HG02885 (cell line): Measurements from ENCODE around the gene NINL.

ENCODE experiments used
- ATAC-seq: cut with Tn5 transposase; IDR thresholded peaks from one replicate; pipeline ENCODE4 v1.9.1; 2021; ENCODE audit warnings: mild to moderate bottlenecking; ENCODE audit not compliant: unreplicated experiment, poor library complexity

NINL gene

DNA sequence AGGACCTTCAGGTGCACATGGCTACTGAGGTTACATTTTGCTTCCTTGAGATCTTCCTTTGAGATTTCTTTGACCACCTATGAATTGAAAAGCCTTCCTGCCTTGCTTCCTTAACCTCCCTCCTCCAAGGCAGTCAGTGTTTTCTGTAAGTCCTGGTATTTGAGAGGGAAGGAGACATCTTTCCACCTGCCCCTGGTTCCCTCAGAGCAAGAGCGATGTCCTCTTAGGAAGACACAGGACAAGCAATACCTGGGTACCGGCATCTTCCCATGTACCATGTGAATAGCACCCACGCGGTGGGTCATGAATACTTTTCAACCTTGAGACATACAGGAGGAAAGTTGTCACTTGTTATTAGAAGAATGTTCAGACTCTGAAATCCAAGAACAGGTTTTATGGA lies 140.8 kb downstream of the NINL start:
- no peak for ATAC-seq

DNA sequence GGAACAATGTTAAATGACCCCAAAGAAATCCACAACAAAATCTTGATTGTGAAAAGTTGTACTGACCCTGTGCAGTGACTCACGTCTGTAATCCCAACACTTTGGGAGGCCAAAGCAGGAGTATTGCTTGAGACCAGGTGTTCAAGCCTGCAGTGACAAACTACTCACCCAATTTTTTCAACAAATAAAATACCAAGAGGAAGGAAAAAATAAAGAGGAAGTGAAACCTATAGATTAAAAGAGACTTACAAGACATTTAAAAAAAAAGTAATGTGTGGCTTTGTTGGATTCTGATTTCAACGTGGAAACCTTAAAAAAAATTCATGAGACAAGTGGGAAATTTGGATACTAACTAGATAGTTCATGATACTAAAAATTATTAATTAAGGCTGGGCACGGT lies 146.0 kb downstream of the NINL start:
- peak; percentile 67 for ATAC-seq

DNA sequence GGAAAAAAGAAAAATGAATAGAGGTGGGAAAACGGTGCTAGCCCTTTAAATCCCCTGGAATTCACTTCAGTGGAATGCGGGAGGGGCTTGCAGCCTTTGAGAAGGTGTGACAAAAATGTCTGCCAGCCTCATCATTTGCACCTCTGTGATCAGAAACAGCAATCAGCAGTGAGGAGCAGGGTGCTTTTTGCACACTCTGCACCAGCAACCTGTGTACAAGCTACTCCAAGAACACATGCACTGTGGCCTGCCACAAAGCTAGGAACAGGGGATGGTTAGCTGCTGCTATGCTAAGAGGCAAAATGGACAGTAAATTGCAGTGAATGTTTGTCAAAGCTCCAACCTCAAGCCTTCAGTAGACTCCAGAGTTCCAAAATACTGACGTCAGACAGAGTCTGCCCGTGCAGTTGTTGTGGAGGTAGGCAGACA lies 148.2 kb downstream of the NINL start:
- ATAC-seq = no peak

DNA sequence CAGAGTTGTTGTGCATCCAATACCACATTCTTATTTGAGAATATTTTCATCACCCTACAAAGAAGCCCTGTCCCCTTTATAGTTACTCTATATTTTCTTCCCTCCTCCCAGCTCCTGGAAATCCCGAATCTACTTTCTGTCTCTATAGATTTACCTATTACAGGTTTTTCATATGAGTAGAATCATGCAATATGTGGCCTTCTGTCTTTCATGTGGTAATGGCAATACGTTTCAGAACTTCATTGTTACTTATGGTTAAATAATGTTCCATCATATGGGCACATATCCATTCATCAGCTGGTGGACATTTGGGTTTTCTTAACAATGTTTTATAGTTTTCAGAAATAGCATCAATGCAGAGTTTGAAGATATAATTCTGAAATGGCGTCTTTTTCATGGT lies 160.8 kb downstream of the NINL start:
- no peak for ATAC-seq

DNA sequence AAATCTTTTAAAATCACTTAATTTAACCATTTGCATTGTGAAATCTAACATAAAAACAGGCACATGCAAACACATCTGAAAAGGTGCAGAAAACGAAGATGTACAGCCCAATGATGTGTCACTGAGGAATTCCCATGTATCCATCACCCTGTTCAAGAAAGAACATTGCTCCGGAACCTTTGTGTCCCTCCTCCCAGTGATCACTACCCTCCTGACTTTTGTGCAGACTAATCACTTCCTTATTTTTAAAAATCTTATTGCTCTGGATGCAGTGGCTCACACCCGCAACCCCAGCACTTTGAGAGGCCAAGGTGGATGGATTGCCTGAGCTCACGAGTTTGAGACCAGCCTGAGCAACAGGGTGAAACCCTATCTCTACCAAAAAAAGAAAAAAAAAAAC lies 163.3 kb downstream of the NINL start:
- no peak for ATAC-seq

DNA sequence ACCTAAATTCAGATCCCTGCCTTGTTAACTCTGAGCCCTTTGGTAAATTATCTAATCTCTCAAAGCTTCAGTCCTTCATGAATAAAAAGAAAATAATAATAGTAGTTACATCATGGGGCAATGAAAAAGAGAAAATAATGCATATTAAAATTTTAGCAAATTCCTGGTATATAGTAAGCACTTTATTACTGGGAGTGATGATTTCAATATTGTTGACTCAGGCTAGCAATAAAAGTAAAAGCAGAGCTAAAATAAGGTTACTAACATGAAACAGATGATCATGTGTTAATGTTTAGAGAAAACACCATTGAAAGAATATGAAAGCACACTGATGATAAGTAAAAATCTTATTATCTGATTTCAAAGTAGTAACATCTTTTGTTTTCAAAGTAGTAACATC lies 164.2 kb downstream of the NINL start:
- ATAC-seq = no peak

DNA sequence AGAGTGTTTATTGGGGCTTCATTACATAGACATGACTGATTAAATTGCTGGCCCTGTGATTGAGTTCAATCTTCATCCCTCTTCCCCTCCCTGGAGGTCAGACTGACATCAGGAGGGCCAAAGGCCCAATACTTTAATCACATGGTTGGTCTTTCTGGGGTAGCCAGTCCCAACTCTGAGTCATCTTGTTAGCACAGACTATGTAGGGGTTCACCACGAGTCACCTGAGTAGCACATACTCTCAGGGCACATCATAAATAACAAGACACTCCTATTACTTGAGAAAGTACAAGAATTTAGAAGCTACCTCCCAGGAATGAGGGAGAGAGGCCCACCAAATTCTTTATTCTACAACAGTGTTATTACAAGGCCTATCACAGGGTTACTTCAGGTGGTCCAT lies 166.6 kb downstream of the NINL start:
- ATAC-seq = peak; percentile 53

DNA sequence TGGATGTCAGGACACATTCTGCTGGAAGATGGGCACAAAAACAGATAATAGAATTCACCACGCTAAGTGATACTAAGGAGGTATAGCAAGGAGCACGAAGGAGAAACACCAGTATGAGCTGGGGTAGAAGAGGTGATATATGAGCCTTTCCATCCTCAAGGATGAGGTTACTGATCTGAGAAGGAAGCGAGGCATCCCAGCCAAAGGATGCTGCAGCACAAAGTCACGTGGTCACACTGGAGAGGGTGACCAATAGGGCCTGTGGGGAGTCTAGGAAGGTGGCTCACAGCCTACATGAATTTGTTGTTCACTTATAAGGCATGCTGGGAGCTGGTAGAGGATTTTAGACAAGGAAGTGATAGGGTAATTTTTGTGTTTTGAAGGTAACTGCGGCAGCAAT lies 176.4 kb downstream of the NINL start:
- ATAC-seq = no peak

DNA sequence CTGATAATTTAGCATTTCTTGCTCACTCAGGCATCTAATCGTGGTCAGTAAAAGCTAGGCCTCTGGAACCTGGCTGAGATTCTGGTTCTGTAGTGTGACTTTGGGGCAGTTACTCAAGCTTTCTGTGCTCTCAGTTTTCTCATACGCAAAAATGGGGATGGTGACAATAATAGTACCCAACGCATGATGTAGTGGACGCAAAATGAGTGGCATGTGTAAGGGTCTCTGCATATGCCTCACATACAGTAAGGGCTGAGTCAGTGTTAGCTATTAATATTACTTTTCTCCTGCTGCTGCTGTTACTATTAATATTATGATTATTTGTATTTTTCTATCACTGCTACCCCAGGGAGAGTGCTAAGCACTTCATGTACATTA lies 177.2 kb downstream of the NINL start:
- ATAC-seq = no peak

DNA sequence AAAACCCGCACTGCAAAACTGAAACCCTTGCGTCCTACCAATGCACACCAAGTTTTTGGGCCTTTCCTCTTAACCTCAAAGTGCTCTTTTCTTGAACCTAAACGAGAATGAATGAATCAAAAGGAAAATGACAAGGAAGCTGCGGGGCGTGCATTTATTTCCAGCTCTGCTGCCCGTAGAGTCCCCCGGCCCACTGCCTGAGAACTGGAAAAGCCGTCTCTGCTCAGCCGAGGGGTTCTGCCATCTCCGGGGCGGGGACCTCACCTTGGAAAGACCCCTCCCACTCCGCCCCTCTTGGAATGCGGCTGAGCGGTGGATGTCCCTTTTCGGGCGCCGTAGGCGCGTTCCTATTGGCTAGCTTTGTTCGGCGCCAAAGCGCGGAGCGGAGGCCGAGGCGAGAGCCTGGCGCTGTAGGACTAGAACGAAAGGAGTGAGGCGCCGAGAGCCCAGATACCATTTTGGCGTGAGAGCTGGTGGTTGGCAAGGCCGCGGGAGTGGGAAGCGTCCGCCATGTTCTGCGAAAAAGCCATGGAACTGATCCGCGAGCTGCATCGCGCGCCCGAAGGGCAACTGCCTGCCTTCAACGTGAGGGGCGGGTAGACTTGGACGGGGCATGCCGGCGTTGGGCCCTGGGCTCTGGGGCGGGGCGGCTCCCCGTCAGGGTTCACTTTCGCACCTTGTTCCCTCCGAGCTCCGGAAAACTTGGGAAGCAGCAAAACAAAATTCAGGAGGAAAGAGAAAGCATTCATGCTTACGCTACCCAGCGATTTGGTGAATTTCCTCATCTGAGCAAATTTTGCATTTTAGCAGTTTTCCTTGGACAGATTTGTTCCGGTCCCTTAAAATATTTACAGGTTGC lies 177.8 kb downstream of the NINL start, which contains the start of gene GINS1:
GINS1 (plus strand) TSS at position 363 of the 859 bp plus-strand sequence; CDS start at position 511, 148 bp downstream.
- peak; percentile 90 for ATAC-seq
